Fibroblast of the aortic adventitia (primary cell): Measurements from ENCODE around the gene PPP2R3A. TPM values are rescaled to one million over a fixed set of nuclear protein-coding genes. Genes with fewer than 3 reads are reported as not detected.
A peak's percentile ranks its signal among the peaks of the same experiment; 100 is the strongest.

Experiments
- DNase-seq: peaks from one replicate; pipeline ENCODE4 v3.0.0-alpha.2; 2010; ENCODE audit warnings: low read depth
- H3K4me3 ChIP-seq: 2 replicates; pipeline ENCODE4 v1.5.1; 2011; ENCODE audit warnings: low read depth, mild to moderate bottlenecking, control low read depth, low read length, moderate library complexity
- CTCF ChIP-seq: IDR thresholded peaks from 2 replicates; pipeline ENCODE4 v1.5.1; 2011; ENCODE audit warnings: mild to moderate bottlenecking, low read length, control low read depth, inconsistent platforms; ENCODE audit not compliant: insufficient read depth
- total RNA-seq: library from RNA; depleted of rRNA; stranded (reverse); fragments of >200 nt; gene quantifications from 2 replicates; pipeline ENCODE4 v1.2.3, GENCODE V29; 2012; ENCODE audit warnings: low replicate concordance

Gene PPP2R3A
- total RNA-seq, 1 donor: 17.9 TPM

DNA sequence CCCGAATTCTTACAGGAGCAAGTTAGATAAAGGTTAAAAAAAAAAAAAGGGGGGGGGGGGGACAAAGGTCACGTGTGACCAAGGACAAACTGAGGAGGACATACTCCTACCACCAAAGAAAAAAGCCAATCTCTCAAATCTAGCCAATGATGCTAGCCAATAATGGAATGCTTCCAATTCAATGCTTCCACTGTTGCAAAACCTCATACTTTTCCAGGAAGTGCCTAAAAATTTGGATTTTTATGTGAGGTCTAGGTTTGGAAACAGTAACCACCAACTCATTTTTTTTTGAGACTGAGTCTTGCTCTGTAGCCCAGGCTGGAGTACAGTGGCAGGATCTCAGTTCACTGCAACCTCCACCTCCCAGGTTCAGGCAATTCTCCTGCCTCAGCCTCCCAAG is 219.2 kb downstream of the PPP2R3A start:
- peak; percentile 81 for DNase-seq
- no peak overlapping the region for H3K4me3 ChIP-seq
- TF ChIP-seq CTCF: no peak

DNA sequence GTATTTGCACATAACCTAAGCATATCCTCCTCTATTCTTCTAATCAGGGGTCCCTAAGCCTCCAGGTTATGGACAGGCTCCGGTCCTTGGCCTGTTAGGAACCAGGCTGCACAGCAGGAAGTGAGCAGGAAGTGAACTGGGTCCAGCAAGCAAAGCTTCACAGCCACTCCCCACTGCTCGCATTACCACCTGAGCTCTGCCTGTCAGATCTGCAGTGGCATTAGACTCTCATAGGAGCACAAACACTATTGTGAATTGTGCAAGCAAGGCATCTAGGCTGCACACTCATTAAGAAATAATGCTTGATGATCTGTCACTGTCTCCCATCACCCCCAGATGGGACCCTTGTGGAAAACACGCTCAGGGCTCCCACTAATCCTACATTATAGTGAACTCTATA is 220.8 kb downstream of the PPP2R3A start:
- no peak for DNase-seq
- TF ChIP-seq CTCF: no peak
- no peak overlapping the region for H3K4me3 ChIP-seq

DNA sequence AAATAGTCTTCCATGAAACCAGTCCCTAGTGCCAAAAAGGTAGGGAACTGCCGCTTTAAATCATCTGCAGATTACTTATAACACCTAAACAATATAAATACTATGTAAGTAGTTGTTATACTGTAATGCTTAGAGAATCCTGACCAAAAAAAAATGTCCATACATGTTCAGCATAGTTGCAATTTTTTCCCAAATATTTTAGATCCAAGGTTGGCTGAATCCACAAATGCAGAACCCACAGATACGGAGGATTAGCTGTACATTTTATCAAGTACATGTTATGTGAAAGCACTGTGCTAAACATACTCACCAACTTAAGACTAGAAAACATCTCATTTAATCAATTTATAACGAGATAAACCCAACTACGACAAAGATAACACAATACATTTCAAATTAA is 221.3 kb downstream of the PPP2R3A start:
- H3K4me3 ChIP-seq: no peak overlapping the region
- TF ChIP-seq CTCF: no peak
- peak; percentile 41 for DNase-seq

DNA sequence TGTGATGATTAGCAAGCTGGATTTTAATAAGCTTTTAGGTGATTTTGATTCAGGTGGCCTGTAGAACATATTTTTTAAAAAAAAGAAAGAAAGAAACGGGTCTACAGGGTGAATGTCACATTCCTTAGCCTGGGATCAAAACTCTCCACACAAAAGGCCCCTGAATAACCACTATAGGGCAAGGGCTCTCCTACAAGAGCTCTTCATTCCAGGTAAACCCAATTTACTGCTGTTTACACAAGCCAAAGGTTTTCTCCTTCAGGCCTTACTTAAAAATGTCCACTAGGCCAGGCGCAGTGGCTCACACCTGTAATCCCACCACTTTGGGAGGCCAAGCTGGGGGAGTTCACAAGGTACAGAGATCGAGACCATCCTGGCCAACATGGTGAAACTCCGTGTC is 222.3 kb downstream of the PPP2R3A start:
- no peak for DNase-seq
- H3K4me3 ChIP-seq: no peak overlapping the region
- TF ChIP-seq CTCF: no peak

GRCh38 chr3:136189043-136189442 is 223.5 kb downstream of the PPP2R3A start:
- DNase-seq: no peak
- TF ChIP-seq CTCF: no peak

GRCh38 chr3:136189859-136190617 is 224.5 kb downstream of the PPP2R3A start:
- DNase-seq: no peak
- TF ChIP-seq CTCF: no peak
- H3K4me3 ChIP-seq: no peak overlapping the region

More at GRCh38 chr3:136189043-136189442, 223.5 kb downstream of the PPP2R3A start:
- no peak overlapping the region for H3K4me3 ChIP-seq

DNA sequence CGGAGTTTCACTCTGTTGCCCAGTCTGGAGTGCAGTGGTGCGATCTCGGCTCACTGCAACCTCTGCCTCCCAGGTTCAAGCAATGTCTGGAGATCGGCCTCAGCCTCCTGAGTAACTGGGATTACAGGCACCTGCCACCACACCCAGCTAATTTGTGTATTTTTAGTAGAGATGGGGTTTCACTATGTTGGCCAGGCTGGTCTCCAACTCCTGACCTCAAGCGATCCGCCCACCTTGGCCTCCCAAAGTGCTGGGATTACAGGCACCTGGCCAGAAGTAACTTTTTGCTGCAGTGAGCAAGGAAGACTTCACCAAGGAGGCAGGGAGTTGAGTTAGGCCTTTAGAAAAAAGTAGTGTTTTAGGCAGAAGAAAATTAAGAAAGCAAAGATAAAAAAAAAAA is 226.7 kb downstream of the PPP2R3A start:
- H3K4me3 ChIP-seq: peak overlapping the region; percentile 95

More for the DNA sequence above, 226.7 kb downstream of the PPP2R3A start:
- peak; percentile 37 for DNase-seq
